GM12878 (cell line): Measurements from ENCODE around the gene MRGPRF. TPM values are rescaled to one million over a fixed set of nuclear protein-coding genes. Genes with fewer than 3 reads are reported as not detected.

Experiments used
- ATAC-seq: fragments of 200-7000 bp; cut with Tn5 transposase; 3 replicates; pipeline ENCODE4 v1.9.1; 2020; ENCODE audit warnings: mild to moderate bottlenecking, moderate library complexity
- BruUV-seq: library from RNA; stranded (reverse); fragments of 400-500 nt; replicated peaks from 2 replicates; lab custom pipeline; 2021; lab: Mats Ljungman, UMichigan
- CTCF ChIA-PET: fragments of 300-600 bp; sonication (Branson Sonifier 250); formaldehyde crosslinking; extraction: SDS; loops from one replicate; lab custom pipeline; 2021; ENCODE audit warnings: inconsistent platforms; lab: Yijun Ruan, JAX
- POLR2A ChIA-PET: fragments of 350-600 bp; formaldehyde crosslinking; extraction: SDS; loops from one replicate; lab custom pipeline; 2021; ENCODE audit warnings: inconsistent platforms; lab: Charles Lee
- RAD21 ChIA-PET: fragments of 300-600 bp; sonication (Branson Sonifier 250); formaldehyde crosslinking; loops from one replicate; lab custom pipeline; 2023; ENCODE audit warnings: antibody characterized with exemption; ENCODE audit not compliant: unreplicated experiment; lab: Charles Lee
- SMC1A ChIA-PET: fragments of 300-600 bp; sonication (Branson Sonifier 250); formaldehyde crosslinking; loops from one replicate; lab custom pipeline; 2023; ENCODE audit not compliant: unreplicated experiment, uncharacterized antibody; lab: Charles Lee
- DNase-seq: peaks from one replicate; pipeline ENCODE4 v3.0.0-alpha.2; 2011; ENCODE audit warnings: low read depth, low spot score
- FAIRE-seq: peaks from 3 replicates; lab custom pipeline; 2011; peaks lifted over from hg19 to GRCh38; lab: Jason Lieb, UNC
- H2AFZ ChIP-seq: 2 replicates; pipeline ENCODE4 v1.6.0; 2011; ENCODE audit warnings: low read depth, low read length, control low read depth; ENCODE audit not compliant: control insufficient read depth
- H3K27ac ChIP-seq: 2 replicates; pipeline ENCODE4 v1.5.1; 2011; ENCODE audit warnings: control low read depth; ENCODE audit not compliant: control insufficient read depth, insufficient read depth
- H3K27me3 ChIP-seq, 2 experiments: replicated peaks in 1 of 2; 2 replicates each; pipeline versions ENCODE4 v1.6.0 to v1.6.1; 2011; ENCODE audit warnings: low read length in 1 of 2; ENCODE audit not compliant: control insufficient read depth in 2 of 2, insufficient read depth in 2 of 2
- H3K36me3 ChIP-seq, 2 experiments: 2 replicates each; pipeline ENCODE4 v1.5.1; 2011; ENCODE audit warnings: low read length in 1 of 2; ENCODE audit not compliant: control insufficient read depth in 2 of 2, insufficient read depth in 2 of 2
- H3K4me1 ChIP-seq: 2 replicates; pipeline ENCODE4 v1.6.1; 2011; ENCODE audit warnings: mild to moderate bottlenecking, low read length, moderate library complexity, mixed read lengths; ENCODE audit not compliant: control insufficient read depth, insufficient read depth
- H3K4me2 ChIP-seq: 2 replicates; pipeline ENCODE4 v1.6.0; 2011; ENCODE audit warnings: control low read depth; ENCODE audit not compliant: control insufficient read depth, insufficient read depth
- H3K4me3 ChIP-seq: fragments of 200-600 bp; sonication (generic); 2 replicates; pipeline ENCODE4 v1.5.1; 2016
- H3K79me2 ChIP-seq: 2 replicates; pipeline ENCODE4 v1.6.0; 2011; ENCODE audit warnings: low read length; ENCODE audit not compliant: control insufficient read depth, insufficient read depth
- H3K9ac ChIP-seq: 2 replicates; pipeline ENCODE4 v1.8.0; 2011; ENCODE audit warnings: low read length, control low read depth, mixed read lengths; ENCODE audit not compliant: control insufficient read depth, insufficient read depth
- H3K9me3 ChIP-seq: replicated peaks from 3 replicates; pipeline ENCODE4 v1.5.1; 2011; ENCODE audit warnings: mild to moderate bottlenecking, low read length; ENCODE audit not compliant: control insufficient read depth, insufficient read depth
- H4K20me1 ChIP-seq: 2 replicates; pipeline ENCODE4 v1.6.0; 2011; ENCODE audit not compliant: control insufficient read depth, insufficient read depth
- ASH2L ChIP-seq: fragments of 300-600, 200-600 bp; sonication (generic); IDR thresholded peaks from 2 replicates; pipeline ENCODE4 v1.6.1; 2017; ENCODE audit warnings: low read depth, mild to moderate bottlenecking, borderline replicate concordance
- CHD1 ChIP-seq: IDR thresholded peaks from 2 replicates; pipeline ENCODE4 v1.6.1; 2012; ENCODE audit warnings: low read depth, low read length, improper control_type of control experiment
- EED ChIP-seq: sonication (generic); IDR thresholded peaks from 2 replicates; pipeline ENCODE4 v1.6.1; 2016; ENCODE audit warnings: antibody characterized with exemption, low read depth
- IKZF1 ChIP-seq: fragments of 450-650 bp; conservative IDR thresholded peaks from 2 replicates; pipeline ENCODE4 v1.6.1; 2017; ENCODE audit warnings: antibody characterized with exemption, mild to moderate bottlenecking
- IRF3 ChIP-seq: fragments of 450-650 bp; IDR thresholded peaks from 2 replicates; pipeline ENCODE4 v1.6.1; 2014; ENCODE audit warnings: mild to moderate bottlenecking
- MYC ChIP-seq: IDR thresholded peaks from 2 replicates; pipeline ENCODE4 v1.6.1; 2011; ENCODE audit warnings: mild to moderate bottlenecking, low read length, moderate library complexity, inconsistent platforms; ENCODE audit not compliant: insufficient read depth, insufficient replicate concordance, insufficient read length, severe bottlenecking
- NFXL1 ChIP-seq: fragments of 450-650 bp; IDR thresholded peaks from 2 replicates; pipeline ENCODE4 v1.6.1; 2017; ENCODE audit warnings: antibody characterized with exemption, mild to moderate bottlenecking, borderline replicate concordance
- PML ChIP-seq: IDR thresholded peaks from 2 replicates; pipeline ENCODE4 v1.6.1; 2012; ENCODE audit warnings: low read length, inconsistent platforms
- TARDBP ChIP-seq: IDR thresholded peaks from 2 replicates; pipeline ENCODE4 v1.6.1; 2016; ENCODE audit warnings: borderline replicate concordance
- YBX1 ChIP-seq: fragments of 450-650 bp; IDR thresholded peaks from 2 replicates; pipeline ENCODE4 v1.6.1; 2016; ENCODE audit warnings: antibody characterized with exemption
- YY1 ChIP-seq: IDR thresholded peaks from 2 replicates; pipeline ENCODE4 v1.6.1; 2011; ENCODE audit warnings: low read depth, mild to moderate bottlenecking, low read length
- ZBTB11 ChIP-seq: fragments of 450-650 bp; formaldehyde crosslinking; IDR thresholded peaks from 2 replicates; pipeline ENCODE4 v1.5.0; 2022; ENCODE audit warnings: mild to moderate bottlenecking, missing genetic modification characterization
- ZNF207 ChIP-seq: fragments of 450-650 bp; IDR thresholded peaks from 2 replicates; pipeline ENCODE4 v1.6.1; 2014; ENCODE audit warnings: antibody characterized with exemption, mild to moderate bottlenecking, borderline replicate concordance
- WGBS: methylation state at CpG from one replicate; pipeline ENCODE4 v1.1.6; 2016; ENCODE audit warnings: low lambda C conversion rate; ENCODE audit not compliant: insufficient replicate concordance, insufficient coverage; ENCODE audit errors: missing lambda C conversion rate; 5-methylcytosine and 5-hydroxymethylcytosine counted together
- in situ Hi-C: fragments of 300-500 bp; cut with MboI; formaldehyde crosslinking; loops from 9 replicates; pipeline ENCODE4 v1.14.3; 2018; ENCODE audit warnings: mixed read lengths
- intact Hi-C: fragments of 100-400 bp; cut with micrococcal nuclease; formaldehyde crosslinking; loops from one replicate; pipeline ENCODE4 v1.14.2; 2022; ENCODE audit not compliant: unreplicated experiment
- polyA plus RNA-seq, 11 experiments: library from polyadenylated mRNA; depleted of rRNA in 4 of 11; unstranded in 6 of 11; stranded (reverse) in 5 of 11; fragments of >200 nt; fragmentation: Nextera tagmentation in 4 of 11; fragmentation: Illumina TruSeq in 1 of 11; extraction: Ambion mirVana in 4 of 11; extraction: Trizol in 1 of 11; gene quantifications; 1 replicate in 1 of 11; 2 replicates in 10 of 11; pipeline versions ENCODE4 v1.2.1 to v1.2.3, GENCODE V29; 2011 to 2016; ENCODE audit warnings: inconsistent platforms in 2 of 11, missing spikeins in 2 of 11, low read depth in 1 of 11
- total RNA-seq, 4 experiments: library from RNA; depleted of rRNA in 3 of 4; stranded (reverse); fragments of >200 nt in 3 of 4; fragmentation: Illumina TruSeq in 1 of 4; extraction: Trizol in 1 of 4; gene quantifications; 2 replicates each; pipeline versions ENCODE4 v1.2.1 to v1.2.3, GENCODE V29; 2013 to 2021
- TF ChIP-seq, protein P1 (sequence below): IDR thresholded peaks from 2 replicates; pipeline ENCODE4 v1.6.1; 2012; ENCODE audit warnings: low read depth, low read length, improper control_type of control experiment

Gene MRGPRF
- total and polyA plus RNA-seq, 10 of the 15 experiments (the other 5 are each of a cell fraction or from before 2014, with no cell fraction given), result not detected

GRCh38 chr11:69004411-69005182 lies 8.4 kb downstream of the MRGPRF start (continued):
- 0 out of 2 replicates have a peak, but pooled peaks have one; percentile 15 for TF ChIP-seq EED
- TF ChIP-seq, all 136 proteins: peak for 5

GRCh38 chr11:69003866-69004367 lies 9.1 kb downstream of the MRGPRF start:
- Histone ChIP-seq H4K20me1 (no peaks in the 10 kb centered on the region), H3K9me3 (no peaks in the 10 kb centered on the region), H3K4me2 (no peak overlapping the region), H3K79me2 (no peaks in the 10 kb centered on the region), H3K27ac (no peak overlapping the region), H3K27me3 (peaks cover 3 to 4% of the 10 kb centered on the region in 2 experiments; a peak in 3 of 4 replicates), H3K36me3 (no peaks in the 10 kb centered on the region), H3K4me1 (no peaks in the 10 kb centered on the region; the same call in 1 of the 2 replicates), H2AFZ (no peak overlapping the region), H3K9ac (no peak overlapping the region), H3K4me3 (no peak overlapping the region)
- WGBS, result 44% methylated on average over 20 of the region's 20 CpGs
- CTCF ChIA-PET, result no interaction called here
- DNase-seq, result no peak
- SMC1A ChIA-PET, result no interaction called here
- FAIRE-seq, result no peak
- intact Hi-C loops, result no loop called here
- no peak for ATAC-seq
- no TSS peak for BruUV-seq
- POLR2A ChIA-PET, result no interaction called here
- TF ChIP-seq YBX1 (no peak), YY1 (no peak), ZBTB11 (CRISPR knock-in tag) (no peak), IKZF1 (no peak), IRF3 (no peak), ASH2L (no peak), CHD1 (no peak), ZNF207 (no peak), NFXL1 (no peak), PML (no peak), MYC (no peak), TARDBP (no peak)
- TF ChIP-seq, protein P1, sequence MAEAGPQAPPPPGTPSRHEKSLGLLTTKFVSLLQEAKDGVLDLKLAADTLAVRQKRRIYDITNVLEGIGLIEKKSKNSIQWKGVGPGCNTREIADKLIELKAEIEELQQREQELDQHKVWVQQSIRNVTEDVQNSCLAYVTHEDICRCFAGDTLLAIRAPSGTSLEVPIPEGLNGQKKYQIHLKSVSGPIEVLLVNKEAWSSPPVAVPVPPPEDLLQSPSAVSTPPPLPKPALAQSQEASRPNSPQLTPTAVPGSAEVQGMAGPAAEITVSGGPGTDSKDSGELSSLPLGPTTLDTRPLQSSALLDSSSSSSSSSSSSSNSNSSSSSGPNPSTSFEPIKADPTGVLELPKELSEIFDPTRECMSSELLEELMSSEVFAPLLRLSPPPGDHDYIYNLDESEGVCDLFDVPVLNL, result no peak
- in situ Hi-C loops, result no loop called here
- RAD21 ChIA-PET, result no interaction called here
